T-cell (primary cell): Measurements from ENCODE around the gene WIPF3. TPM values are rescaled to one million over a fixed set of nuclear protein-coding genes. Genes with fewer than 3 reads are reported as not detected.

Source experiments
- ATAC-seq, 4 experiments: fragments of 200-7000 bp in 3 of 4; fragments of 150-1000 bp in 1 of 4; cut with Tn5 transposase; replicated peaks in 1 of 4; 1 replicate in 3 of 4; 2 replicates in 1 of 4; pipeline ENCODE4 v1.10.0; 2021; ENCODE audit warnings: moderate library complexity in 3 of 4, mild to moderate bottlenecking in 2 of 4, moderate number of reproducible peaks in 1 of 4
- CTCF ChIA-PET, 2 donors: fragments of 300-600 bp; sonication (Branson Sonifier 250); formaldehyde crosslinking; loops; one replicate each; lab custom pipeline; 2022; ENCODE audit warnings: antibody characterized with exemption in 2 of 2; lab: Charles Lee
- POLR2A ChIA-PET, 2 donors: fragments of 300-600 bp; sonication (Branson Sonifier 250); formaldehyde crosslinking; loops; one replicate each; lab custom pipeline; 2022; ENCODE audit warnings: antibody characterized with exemption in 2 of 2; lab: Charles Lee
- DNase-seq, 35 experiments: peaks; one replicate each; pipeline versions ENCODE4 v3.0.0 to v3.0.0-alpha.2; 2013 to 2023
- H3K27ac ChIP-seq: one replicate; pipeline ENCODE4 v1.5.1; 2013; ENCODE audit warnings: low read length
- H3K27me3 ChIP-seq, 2 experiments: replicated peaks in 1 of 2; 1 replicate in 1 of 2; 2 replicates in 1 of 2; pipeline versions ENCODE4 v1.6.1 to v1.7.0; 2013; ENCODE audit warnings: low read length in 1 of 2, mixed read lengths in 1 of 2; ENCODE audit not compliant: control insufficient read depth in 2 of 2, insufficient read depth in 2 of 2; ENCODE audit errors: extremely low read depth in 1 of 2
- H3K36me3 ChIP-seq, 2 donors: 1 replicate in 1 of 2; 2 replicates in 1 of 2; pipeline versions ENCODE4 v1.6.1 to v1.7.0; 2013; ENCODE audit warnings: low read length in 1 of 2; ENCODE audit not compliant: control insufficient read depth in 2 of 2, insufficient read depth in 1 of 2; ENCODE audit errors: extremely low read depth in 1 of 2
- H3K4me1 ChIP-seq, 2 experiments: 1 replicate in 1 of 2; 2 replicates in 1 of 2; pipeline versions ENCODE4 v1.6.1 to v1.7.0; 2013; ENCODE audit warnings: low read length in 2 of 2, mixed read lengths in 1 of 2; ENCODE audit not compliant: insufficient read depth in 2 of 2, control insufficient read depth in 1 of 2; ENCODE audit errors: extremely low read depth in 1 of 2
- H3K4me3 ChIP-seq, 2 donors: 1 replicate in 1 of 2; 2 replicates in 1 of 2; pipeline versions ENCODE4 v1.5.1 to v1.7.0; 2013; ENCODE audit warnings: mild to moderate bottlenecking in 2 of 2, low read length in 1 of 2, moderate library complexity in 1 of 2; ENCODE audit not compliant: control insufficient read depth in 1 of 2; ENCODE audit errors: extremely low read depth in 1 of 2
- H3K9me3 ChIP-seq: 2 replicates; pipeline ENCODE4 v1.7.0; 2013
- H3K27ac Mint-ChIP-seq, 2 donors: one replicate each; pipeline ENCODE4 v1.8.0; 2020 to 2021; ENCODE audit warnings: mild to moderate bottlenecking in 2 of 2, mixed read lengths in 2 of 2
- H3K27me3 Mint-ChIP-seq, 2 donors: one replicate each; pipeline ENCODE4 v1.8.0; 2021 to 2022; ENCODE audit warnings: mixed read lengths in 2 of 2
- H3K36me3 Mint-ChIP-seq: one replicate; pipeline ENCODE4 v1.8.0; 2021; ENCODE audit warnings: mixed read lengths
- H3K4me1 Mint-ChIP-seq, 3 donors: one replicate each; pipeline ENCODE4 v1.8.0; 2020 to 2022; ENCODE audit warnings: mixed read lengths in 3 of 3, mild to moderate bottlenecking in 1 of 3
- H3K4me3 Mint-ChIP-seq, 3 donors: one replicate each; pipeline ENCODE4 v1.8.0; 2020 to 2022; ENCODE audit warnings: mild to moderate bottlenecking in 3 of 3, mixed read lengths in 3 of 3, moderate library complexity in 3 of 3
- H3K9me3 Mint-ChIP-seq, 3 donors: one replicate each; pipeline ENCODE4 v1.8.0; 2020 to 2022; ENCODE audit warnings: mixed read lengths in 3 of 3
- WGBS: methylation state at CpG from one replicate; pipeline ENCODE4 v1.1.5; 2013; ENCODE audit warnings: missing lambda C conversion rate; ENCODE audit not compliant: insufficient coverage; 5-methylcytosine and 5-hydroxymethylcytosine counted together
- total RNA-seq, 35 experiments: library from RNA in 6 of 35; stranded (reverse) in 6 of 35; fragments of 120-200 nt in 1 of 35; gene quantifications; one replicate each; pipeline versions ENCODE4 v1.2.1 to v1.2.4 and lab custom pipeline; 2013 to 2026

Gene WIPF3
- total RNA-seq, 5 donors from 2014 or later (not counting 1 experiment from before 2014, with no cell fraction given): 0.06 to 0.16 (median 0.07) TPM; not detected in 2

- no peak overlapping the region for H3K4me3 Mint-ChIP-seq
- WGBS: no CpG with 5 or more reads among the region's 5 CpGs
- Histone ChIP-seq H3K9me3 (no peaks in the 10 kb centered on the region), H3K4me1 (no peaks in the 10 kb centered on the region), H3K27me3 (peaks cover 0 to 6% of the 10 kb centered on the region in 2 experiments), H3K4me3 (no peak overlapping the region), H3K27ac (no peak overlapping the region), H3K36me3 (no peaks in the 10 kb centered on the region)
- no peak for ATAC-seq
- no peak for DNase-seq
- H3K36me3 Mint-ChIP-seq: no peaks in the 10 kb centered on the region
- H3K4me1 Mint-ChIP-seq: no peaks in the 10 kb centered on the region
- CTCF ChIA-PET: no interaction called here
- POLR2A ChIA-PET: no interaction called here
- H3K27ac Mint-ChIP-seq: no peak overlapping the region
- H3K9me3 Mint-ChIP-seq: no peaks in the 10 kb centered on the region
- peaks cover 7% of the 10 kb centered on the region in 2 donors for H3K27me3 Mint-ChIP-seq
Observed at GRCh38 chr7:29859104-29859503, 52.8 kb downstream of the WIPF3 start.

DNA sequence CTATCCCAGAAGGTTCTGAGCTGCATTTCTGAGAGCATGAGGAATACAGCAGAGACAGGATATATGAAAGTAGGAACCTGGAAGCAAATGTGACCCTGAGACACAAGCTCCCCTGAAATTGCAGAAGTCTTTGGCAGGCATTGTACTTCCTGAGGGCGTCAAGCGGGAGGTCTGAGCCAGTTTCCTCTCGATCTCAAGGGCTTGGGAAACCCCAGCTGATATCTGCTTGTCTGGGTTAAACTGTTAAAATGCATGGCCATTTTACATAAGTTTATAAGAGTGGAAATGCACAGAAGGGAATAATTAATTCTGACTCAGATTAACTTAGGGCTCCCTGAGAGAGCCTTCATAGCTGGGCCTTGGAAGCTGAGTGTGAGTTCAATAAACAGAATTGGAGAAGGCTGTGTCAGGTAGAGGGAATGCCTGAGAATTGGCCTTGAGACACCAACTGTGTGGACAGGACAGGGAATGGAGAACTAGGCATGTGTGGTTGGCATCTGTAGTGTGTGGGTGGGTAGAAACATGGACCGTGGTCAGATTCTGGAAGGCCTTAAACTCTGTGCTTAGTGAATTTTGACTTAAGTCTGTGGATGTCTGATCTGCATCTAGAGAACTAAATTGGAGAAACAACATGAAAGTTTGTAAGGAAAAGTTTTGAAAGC, 53.3 kb downstream of the WIPF3 start:
- Histone ChIP-seq H3K9me3 (no peaks in the 10 kb centered on the region), H3K36me3 (no peaks in the 10 kb centered on the region), H3K4me1 (no peaks in the 10 kb centered on the region), H3K27me3 (peaks cover 0 to 3% of the 10 kb centered on the region in 2 experiments), H3K4me3 (no peak overlapping the region), H3K27ac (no peak overlapping the region)
- Mint-ChIP-seq H3K27ac (no peak overlapping the region), H3K27me3 (peaks cover 7% of the 10 kb centered on the region in 2 donors), H3K9me3 (no peaks in the 10 kb centered on the region), H3K36me3 (no peaks in the 10 kb centered on the region), H3K4me1 (no peaks in the 10 kb centered on the region), H3K4me3 (no peak overlapping the region)
- 65% methylated on average over 4 of the region's 4 CpGs for WGBS
- ATAC-seq: no peak
- no peak for DNase-seq
- CTCF ChIA-PET: no interaction called here
- POLR2A ChIA-PET: no interaction called here

DNA sequence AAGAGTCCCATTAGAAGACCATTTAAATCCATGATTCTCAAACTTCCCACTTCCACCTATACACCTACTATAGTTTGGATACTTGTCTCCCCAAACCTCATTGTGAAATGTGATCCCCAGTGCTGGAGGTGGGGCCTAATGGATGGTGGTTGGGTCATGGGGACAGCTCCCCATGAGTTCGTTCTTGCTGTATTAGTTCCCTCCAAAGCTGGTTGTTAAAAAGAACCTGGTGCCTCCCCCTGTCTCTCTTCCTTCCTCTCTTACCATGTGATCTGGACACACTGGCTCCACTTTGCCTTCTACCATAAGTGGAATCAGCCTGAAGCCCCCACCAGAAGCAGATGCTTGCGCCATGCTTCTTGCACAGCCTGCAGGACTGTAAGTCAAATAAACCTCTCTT, 53.9 kb downstream of the WIPF3 start:
- WGBS: 60% methylated on average over 1 of the region's 2 CpGs
- H3K27ac ChIP-seq: no peak overlapping the region

GRCh38 chr7:29861884-29862283, 55.6 kb downstream of the WIPF3 start:
- H3K27me3 Mint-ChIP-seq: peaks cover 0 to 8% of the 10 kb centered on the region in 2 donors
- H3K4me3 Mint-ChIP-seq: no peak overlapping the region
- H3K9me3 Mint-ChIP-seq: no peaks in the 10 kb centered on the region
- no CpG with 5 or more reads among the region's 3 CpGs for WGBS
- Histone ChIP-seq H3K4me3 (no peak overlapping the region), H3K27ac (no peak overlapping the region), H3K4me1 (no peaks in the 10 kb centered on the region), H3K9me3 (no peaks in the 10 kb centered on the region), H3K27me3 (peaks cover 0 to 6% of the 10 kb centered on the region in 2 experiments), H3K36me3 (no peaks in the 10 kb centered on the region)
- CTCF ChIA-PET: no interaction called here
- POLR2A ChIA-PET: no interaction called here
- H3K27ac Mint-ChIP-seq: no peak overlapping the region
- no peaks in the 10 kb centered on the region for H3K36me3 Mint-ChIP-seq
- H3K4me1 Mint-ChIP-seq: peaks cover 0 to 2% (median 0%) of the 10 kb centered on the region in 3 donors
- ATAC-seq (no peak), DNase-seq (no peak)

More for the DNA sequence above, 53.9 kb downstream of the WIPF3 start:
- DNase-seq (no peak), ATAC-seq (no peak)
- Histone ChIP-seq H3K27me3 (peaks cover 0 to 3% of the 10 kb centered on the region in 2 experiments), H3K9me3 (no peaks in the 10 kb centered on the region), H3K4me1 (no peaks in the 10 kb centered on the region), H3K4me3 (no peak overlapping the region), H3K36me3 (no peaks in the 10 kb centered on the region)
- H3K4me3 Mint-ChIP-seq: no peak overlapping the region
- H3K27me3 Mint-ChIP-seq: peaks cover 6 to 7% of the 10 kb centered on the region in 2 donors
- no peaks in the 10 kb centered on the region for H3K9me3 Mint-ChIP-seq
- ChIA-PET POLR2A (no interaction called here), CTCF (no interaction called here)
- no peak overlapping the region for H3K27ac Mint-ChIP-seq
- H3K36me3 Mint-ChIP-seq: no peaks in the 10 kb centered on the region
- H3K4me1 Mint-ChIP-seq: no peaks in the 10 kb centered on the region

DNA sequence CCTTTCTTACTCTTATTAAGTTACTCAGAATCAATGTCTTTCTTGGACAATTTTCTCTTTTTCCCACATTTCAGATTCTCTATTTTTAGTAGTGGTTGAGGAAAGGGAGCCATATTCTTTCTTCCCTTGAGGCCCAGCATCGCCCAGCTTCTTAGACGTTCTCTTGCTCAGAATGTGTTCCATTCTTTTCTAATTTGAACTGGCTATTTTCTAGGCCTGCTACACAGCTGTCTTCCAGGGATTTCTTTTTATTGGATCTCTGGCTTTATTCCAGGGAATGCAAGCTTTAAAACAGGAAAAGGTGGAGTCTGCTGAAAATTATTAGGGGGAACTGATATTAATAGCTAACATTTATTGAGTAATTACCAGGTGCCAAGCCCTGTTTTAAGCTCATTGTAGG, 58.3 kb downstream of the WIPF3 start:
- DNase-seq: no peak
- no peaks in the 10 kb centered on the region for H3K36me3 Mint-ChIP-seq
- no peaks in the 10 kb centered on the region for H3K36me3 ChIP-seq
- no peak overlapping the region for H3K4me3 Mint-ChIP-seq
- H3K27ac ChIP-seq: no peak overlapping the region
- H3K9me3 Mint-ChIP-seq: no peaks in the 10 kb centered on the region
- H3K4me1 ChIP-seq: no peaks in the 10 kb centered on the region
- no peaks in the 10 kb centered on the region for H3K9me3 ChIP-seq
- peaks cover 0 to 6% of the 10 kb centered on the region in 2 donors for H3K27me3 Mint-ChIP-seq
- POLR2A ChIA-PET: no interaction called here
- no peak overlapping the region for H3K4me3 ChIP-seq
- no peak for ATAC-seq
- CTCF ChIA-PET: no interaction called here
- no peak overlapping the region for H3K27ac Mint-ChIP-seq
- no CpG with 5 or more reads among the region's 2 CpGs for WGBS
- peaks cover 0 to 6% of the 10 kb centered on the region in 2 experiments for H3K27me3 ChIP-seq
- H3K4me1 Mint-ChIP-seq: peaks cover 0 to 2% (median 0%) of the 10 kb centered on the region in 3 donors

GRCh38 chr7:29865526-29865925, 59.2 kb downstream of the WIPF3 start:
- POLR2A ChIA-PET: no interaction called here
- DNase-seq: no peak
- CTCF ChIA-PET: no interaction called here
- Mint-ChIP-seq H3K9me3 (no peaks in the 10 kb centered on the region), H3K4me3 (no peak overlapping the region), H3K36me3 (no peaks in the 10 kb centered on the region), H3K27ac (no peak overlapping the region), H3K4me1 (peaks cover 0 to 2% (median 0%) of the 10 kb centered on the region in 3 donors), H3K27me3 (peaks cover 0 to 11% of the 10 kb centered on the region in 2 donors)
- Histone ChIP-seq H3K36me3 (no peaks in the 10 kb centered on the region), H3K4me1 (no peaks in the 10 kb centered on the region), H3K9me3 (no peaks in the 10 kb centered on the region), H3K27me3 (peaks cover 0 to 6% of the 10 kb centered on the region in 2 experiments), H3K4me3 (no peak overlapping the region), H3K27ac (no peak overlapping the region)
- no CpG with 5 or more reads among the region's 4 CpGs for WGBS
- no peak for ATAC-seq
